ENCODE measurements around the gene PM20D1. TPM values are rescaled to one million over a fixed set of nuclear protein-coding genes. Genes with fewer than 3 reads are reported as not detected.

PM20D1 gene
- total RNA-seq, 1 donor from 2014 or later: not detected

- Mint-ChIP-seq H3K4me3 (ENCODE audit: unreplicated experiment) (no peak overlapping the region), H3K9me3 (ENCODE audit: unreplicated experiment) (peaks cover 6% of the 10 kb centered on the region), H3K27me3 (ENCODE audit: low read depth, unreplicated experiment) (peaks cover 15% of the 10 kb centered on the region), H3K4me1 (ENCODE audit: low read depth, unreplicated experiment) (peaks cover 9% of the 10 kb centered on the region), H3K27ac (ENCODE audit: unreplicated experiment) (no peak overlapping the region), H3K36me3 (ENCODE audit: low read depth, unreplicated experiment) (no peaks in the 10 kb centered on the region)
- Histone ChIP-seq H3K4me1 (ENCODE audit: insufficient read depth, low read length) (no peaks in the 10 kb centered on the region), H3K4me2 (ENCODE audit: low read length) (no peak overlapping the region), H3K36me3 (ENCODE audit: insufficient read depth, low read length) (no peaks in the 10 kb centered on the region), H3K79me2 (ENCODE audit: insufficient read depth, low read length) (no peaks in the 10 kb centered on the region), H3K4me3 (ENCODE audit: insufficient read depth, low read depth, low read length) (no peak overlapping the region), H4K20me1 (ENCODE audit: insufficient read depth, low read length) (no peaks in the 10 kb centered on the region), H3K27ac (ENCODE audit: low read depth, low read length) (no peak overlapping the region), H3K9me3 (ENCODE audit: insufficient read depth, low read depth, low read length) (no peaks in the 10 kb centered on the region), H3K9ac (ENCODE audit: low read length) (no peak overlapping the region), H2AFZ (ENCODE audit: low read depth, low read length) (no peak overlapping the region), H3K27me3 (ENCODE audit: insufficient read depth, low read length) (peaks cover 9% of the 10 kb centered on the region)
- TF ChIP-seq EZH2 (IDR thresholded peaks at IDR 0.05; ENCODE audit: insufficient read depth, low read length) (no peak), CTCF (IDR thresholded peaks at IDR 0.05; ENCODE audit: insufficient read depth, low read depth, low read length) (no peak)
- no peak for DNase-seq (ENCODE audit: low read depth)
- no peak for FAIRE-seq
These were observed 17.6 kb downstream of the PM20D1 start for GRCh38 chr1:205832326-205832751.

GRCh38 chr1:205827623-205828022 is 22.3 kb downstream of the PM20D1 start:
- DNase-seq (ENCODE audit: low read depth) (no peak), FAIRE-seq (no peak)
- Histone ChIP-seq H3K27me3 (ENCODE audit: insufficient read depth, low read length) (peaks cover 25% of the 10 kb centered on the region), H3K9ac (ENCODE audit: low read length) (no peak overlapping the region), H3K9me3 (ENCODE audit: insufficient read depth, low read depth, low read length) (no peaks in the 10 kb centered on the region), H3K27ac (ENCODE audit: low read depth, low read length) (no peak overlapping the region), H3K36me3 (ENCODE audit: insufficient read depth, low read length) (no peaks in the 10 kb centered on the region), H3K4me2 (ENCODE audit: low read length) (no peak overlapping the region), H2AFZ (ENCODE audit: low read depth, low read length) (no peak overlapping the region), H3K79me2 (ENCODE audit: insufficient read depth, low read length) (no peaks in the 10 kb centered on the region), H3K4me3 (ENCODE audit: insufficient read depth, low read depth, low read length) (no peak overlapping the region), H3K4me1 (ENCODE audit: insufficient read depth, low read length) (no peaks in the 10 kb centered on the region), H4K20me1 (ENCODE audit: insufficient read depth, low read length) (no peaks in the 10 kb centered on the region)
- peaks cover 28% of the 10 kb centered on the region for H3K27me3 Mint-ChIP-seq (ENCODE audit: low read depth, unreplicated experiment)
- peaks cover 9% of the 10 kb centered on the region for H3K4me1 Mint-ChIP-seq (ENCODE audit: low read depth, unreplicated experiment)
- peaks cover 6% of the 10 kb centered on the region for H3K9me3 Mint-ChIP-seq (ENCODE audit: unreplicated experiment)
- H3K36me3 Mint-ChIP-seq (ENCODE audit: low read depth, unreplicated experiment): no peaks in the 10 kb centered on the region
- H3K27ac Mint-ChIP-seq (ENCODE audit: unreplicated experiment): no peak overlapping the region
- no peak for TF ChIP-seq CTCF (IDR thresholded peaks at IDR 0.05; ENCODE audit: insufficient read depth, low read depth, low read length)
- no peak for TF ChIP-seq EZH2 (IDR thresholded peaks at IDR 0.05; ENCODE audit: insufficient read depth, low read length)
- H3K4me3 Mint-ChIP-seq (ENCODE audit: unreplicated experiment): no peak overlapping the region

- H3K79me2 ChIP-seq (ENCODE audit: insufficient read depth, low read length): no peaks in the 10 kb centered on the region
- H3K27me3 Mint-ChIP-seq (ENCODE audit: low read depth, unreplicated experiment): peaks cover 28% of the 10 kb centered on the region
These were observed 22.9 kb downstream of the PM20D1 start for GRCh38 chr1:205826995-205827394.

More at GRCh38 chr1:205826995-205827394, 22.9 kb downstream of the PM20D1 start:
- H2AFZ ChIP-seq (ENCODE audit: low read depth, low read length): no peak overlapping the region
- no peaks in the 10 kb centered on the region for H3K36me3 ChIP-seq (ENCODE audit: insufficient read depth, low read length)
- H4K20me1 ChIP-seq (ENCODE audit: insufficient read depth, low read length): no peaks in the 10 kb centered on the region
- Mint-ChIP-seq H3K4me3 (ENCODE audit: unreplicated experiment) (no peak overlapping the region), H3K4me1 (ENCODE audit: low read depth, unreplicated experiment) (peaks cover 8% of the 10 kb centered on the region), H3K9me3 (ENCODE audit: unreplicated experiment) (peaks cover 6% of the 10 kb centered on the region), H3K36me3 (ENCODE audit: low read depth, unreplicated experiment) (no peaks in the 10 kb centered on the region), H3K27ac (ENCODE audit: unreplicated experiment) (no peak overlapping the region)
- H3K27me3 ChIP-seq (ENCODE audit: insufficient read depth, low read length): peaks cover 25% of the 10 kb centered on the region
- DNase-seq (ENCODE audit: low read depth): no peak
- H3K4me1 ChIP-seq (ENCODE audit: insufficient read depth, low read length): no peaks in the 10 kb centered on the region
- no peaks in the 10 kb centered on the region for H3K9me3 ChIP-seq (ENCODE audit: insufficient read depth, low read depth, low read length)
- no peak for FAIRE-seq
- no peak overlapping the region for H3K27ac ChIP-seq (ENCODE audit: low read depth, low read length)
- no peak overlapping the region for H3K9ac ChIP-seq (ENCODE audit: low read length)
- H3K4me2 ChIP-seq (ENCODE audit: low read length): no peak overlapping the region
- no peak overlapping the region for H3K4me3 ChIP-seq (ENCODE audit: insufficient read depth, low read depth, low read length)
- TF ChIP-seq CTCF (IDR thresholded peaks at IDR 0.05; ENCODE audit: insufficient read depth, low read depth, low read length) (no peak), EZH2 (IDR thresholded peaks at IDR 0.05; ENCODE audit: insufficient read depth, low read length) (no peak)
